Measurements from ENCODE around the gene SLC25A47. TPM values are rescaled to one million over a fixed set of nuclear protein-coding genes. Genes with fewer than 3 reads are reported as not detected.

Gene SLC25A47
- total RNA-seq, 1 donor from 2014 or later: not detected

- no peak overlapping the region for H3K27ac Mint-ChIP-seq (ENCODE audit: unreplicated experiment)
- H3K9me3 Mint-ChIP-seq: no peaks in the 10 kb centered on the region
- TF ChIP-seq CTCF (conservative IDR thresholded peaks at IDR 0.05): no peak
- no peak for DNase-seq (ENCODE audit: low read depth, low spot score)
- no peak overlapping the region for H3K4me3 Mint-ChIP-seq
- peaks cover 7% of the 10 kb centered on the region for H3K36me3 Mint-ChIP-seq (ENCODE audit: low read depth)
- no peaks in the 10 kb centered on the region for H3K27me3 Mint-ChIP-seq (ENCODE audit: low read depth)
- peaks cover 17% of the 10 kb centered on the region for H3K4me1 Mint-ChIP-seq
Measured at GRCh38 chr14:100370003-100370402, 46.9 kb downstream of the SLC25A47 start.

GRCh38 chr14:100371773-100372172, 48.6 kb downstream of the SLC25A47 start:
- Mint-ChIP-seq H3K9me3 (no peaks in the 10 kb centered on the region), H3K36me3 (ENCODE audit: low read depth) (peaks cover 3% of the 10 kb centered on the region), H3K27ac (ENCODE audit: unreplicated experiment) (peak overlapping the region; percentile 57), H3K27me3 (ENCODE audit: low read depth) (no peaks in the 10 kb centered on the region), H3K4me3 (peak overlapping the region; percentile 52), H3K4me1 (peaks cover 31% of the 10 kb centered on the region)
- no peak for TF ChIP-seq CTCF (conservative IDR thresholded peaks at IDR 0.05)
- no peak for DNase-seq (ENCODE audit: low read depth, low spot score)

- Mint-ChIP-seq H3K9me3 (no peaks in the 10 kb centered on the region), H3K27me3 (ENCODE audit: low read depth) (no peaks in the 10 kb centered on the region), H3K27ac (ENCODE audit: unreplicated experiment) (no peak overlapping the region), H3K4me3 (peak overlapping the region; percentile 0), H3K4me1 (peaks cover 35% of the 10 kb centered on the region), H3K36me3 (ENCODE audit: low read depth) (peaks cover 3% of the 10 kb centered on the region)
- no peak for DNase-seq (ENCODE audit: low read depth, low spot score)
- no peak for TF ChIP-seq CTCF (conservative IDR thresholded peaks at IDR 0.05)
Measured at GRCh38 chr14:100372357-100373048, 49.4 kb downstream of the SLC25A47 start.

DNA sequence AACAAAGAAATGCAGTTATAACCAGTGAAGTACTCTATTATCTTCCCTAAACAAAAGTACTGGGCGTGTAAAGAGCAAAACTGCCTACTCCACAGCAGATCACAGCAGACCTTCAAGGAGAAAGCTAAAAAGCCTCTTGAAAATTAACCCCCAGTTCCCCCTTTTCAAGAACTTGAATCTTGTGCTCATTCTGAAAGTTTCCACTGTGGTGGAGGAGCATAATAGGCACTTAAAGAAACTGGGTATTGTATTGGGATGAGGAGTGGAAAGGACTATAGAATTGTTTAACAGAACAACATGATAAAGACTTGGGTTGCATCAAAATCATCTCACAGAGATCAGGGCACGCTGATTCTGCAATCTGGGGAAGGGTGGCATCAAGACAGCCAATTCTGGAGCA, 51.1 kb downstream of the SLC25A47 start:
- H3K36me3 Mint-ChIP-seq (ENCODE audit: low read depth): peaks cover 3% of the 10 kb centered on the region
- H3K27me3 Mint-ChIP-seq (ENCODE audit: low read depth): no peaks in the 10 kb centered on the region
- H3K27ac Mint-ChIP-seq (ENCODE audit: unreplicated experiment): no peak overlapping the region
- H3K9me3 Mint-ChIP-seq: no peaks in the 10 kb centered on the region
- peak overlapping the region; percentile 95 for H3K4me3 Mint-ChIP-seq
- DNase-seq (ENCODE audit: low read depth, low spot score): no peak
- no peak for TF ChIP-seq CTCF (conservative IDR thresholded peaks at IDR 0.05)
- peaks cover 40% of the 10 kb centered on the region for H3K4me1 Mint-ChIP-seq

DNA sequence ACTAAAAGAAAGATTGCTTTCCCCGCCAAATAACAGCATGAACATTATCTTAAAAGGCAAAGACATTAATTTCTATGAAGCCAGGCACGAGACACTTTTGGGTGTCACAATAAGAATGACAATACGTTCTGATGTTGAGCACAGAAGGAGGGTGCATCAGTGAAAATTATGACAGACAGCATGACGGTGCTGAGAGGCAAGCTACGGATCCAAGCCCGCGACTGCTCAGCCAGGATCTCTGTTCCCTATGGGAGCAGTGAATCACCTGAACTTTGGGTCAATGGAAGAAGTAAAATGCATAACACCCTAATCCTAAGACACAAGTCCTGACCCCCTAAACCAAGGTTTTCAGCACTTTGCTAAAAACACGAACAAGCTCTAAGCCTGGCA, 51.7 kb downstream of the SLC25A47 start:
- Mint-ChIP-seq H3K4me3 (peak overlapping the region; percentile 95), H3K36me3 (ENCODE audit: low read depth) (peaks cover 3% of the 10 kb centered on the region), H3K27me3 (ENCODE audit: low read depth) (no peaks in the 10 kb centered on the region), H3K27ac (ENCODE audit: unreplicated experiment) (peak overlapping the region; percentile 93), H3K4me1 (peaks cover 40% of the 10 kb centered on the region), H3K9me3 (no peaks in the 10 kb centered on the region)
- DNase-seq (ENCODE audit: low read depth, low spot score): no peak
- no peak for TF ChIP-seq CTCF (conservative IDR thresholded peaks at IDR 0.05)
